ENCODE results near the gene ATP6AP1.

The ATP6AP1 gene

GRCh38 chrX:154452823-154453222, 24.3 kb downstream of the ATP6AP1 start:
- DNase-seq: no peak

DNA sequence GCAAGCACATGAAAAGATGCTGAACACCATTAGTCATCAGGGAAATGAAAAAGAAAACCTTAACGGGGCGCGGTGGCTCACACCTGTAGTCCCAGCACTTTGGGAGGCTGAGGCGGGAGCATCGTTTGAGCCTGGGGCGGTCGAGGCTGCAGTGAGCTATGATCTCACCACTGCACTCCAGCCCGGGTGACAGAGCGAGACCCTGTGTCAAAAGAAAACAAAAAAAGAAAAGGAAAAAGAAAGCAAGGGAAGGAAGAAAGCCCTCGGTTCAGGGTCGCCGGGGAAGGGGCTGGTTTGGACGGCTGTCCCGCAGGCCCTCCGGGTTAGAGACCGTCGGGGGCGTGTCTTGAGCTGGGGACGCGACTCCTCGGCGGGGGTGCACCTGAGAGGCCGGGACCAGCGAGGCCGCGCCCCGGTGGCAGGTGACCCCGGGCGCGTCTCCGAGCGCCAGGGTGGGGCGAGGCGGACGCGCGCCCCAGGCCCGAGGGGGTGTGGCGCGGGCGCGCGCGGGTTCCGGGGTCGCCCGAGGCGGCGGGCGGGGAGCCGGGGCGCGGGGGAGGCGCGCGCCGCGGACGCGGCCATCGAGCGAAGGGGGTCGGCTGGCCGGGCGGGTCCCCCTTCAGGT, 29.1 kb downstream of the ATP6AP1 start:
- DNase-seq: peak; percentile 32 to 65

- DNase-seq: peak; percentile 16 to 61
Observed at GRCh38 chrX:154458116-154458953, 29.9 kb downstream of the ATP6AP1 start, which contains the start of gene PLXNA3. Gene PLXNA3, plus strand, starts transcription at chrX:154458281. Its CDS starts 1,903 bp downstream, at chrX:154460184.

- no peak for DNase-seq
Observed at GRCh38 chrX:154458954-154459778, 30.7 kb downstream of the ATP6AP1 start.

- DNase-seq: no peak
Observed at GRCh38 chrX:154459832-154460231, 31.4 kb downstream of the ATP6AP1 start.

GRCh38 chrX:154460326-154460725, 31.8 kb downstream of the ATP6AP1 start:
- no peak for DNase-seq

- no peak for DNase-seq
Observed at GRCh38 chrX:154462396-154462795, 33.9 kb downstream of the ATP6AP1 start.

GRCh38 chrX:154463611-154464220, 35.2 kb downstream of the ATP6AP1 start:
- DNase-seq: no peak

- no peak for DNase-seq
Observed at GRCh38 chrX:154464806-154465365, 36.4 kb downstream of the ATP6AP1 start.

GRCh38 chrX:154465601-154466000, 37.1 kb downstream of the ATP6AP1 start:
- no peak for DNase-seq

DNA sequence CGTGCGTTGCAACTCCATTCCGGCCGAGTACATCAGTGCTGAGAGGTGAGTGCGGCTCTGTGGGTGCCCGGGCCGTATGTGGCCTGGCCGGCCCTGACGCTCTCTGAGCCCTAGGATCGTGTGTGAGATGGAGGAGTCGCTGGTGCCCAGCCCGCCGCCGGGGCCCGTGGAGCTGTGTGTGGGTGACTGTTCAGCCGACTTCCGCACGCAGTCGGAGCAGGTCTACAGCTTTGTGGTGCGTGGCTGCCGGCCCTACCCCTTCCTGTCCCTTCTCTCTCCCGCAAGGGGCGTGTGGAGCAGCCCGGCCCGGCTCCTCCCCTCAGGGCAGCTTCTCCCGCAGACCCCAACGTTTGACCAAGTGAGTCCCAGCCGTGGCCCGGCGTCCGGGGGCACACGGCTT, 37.6 kb downstream of the ATP6AP1 start:
- no peak for DNase-seq

DNA sequence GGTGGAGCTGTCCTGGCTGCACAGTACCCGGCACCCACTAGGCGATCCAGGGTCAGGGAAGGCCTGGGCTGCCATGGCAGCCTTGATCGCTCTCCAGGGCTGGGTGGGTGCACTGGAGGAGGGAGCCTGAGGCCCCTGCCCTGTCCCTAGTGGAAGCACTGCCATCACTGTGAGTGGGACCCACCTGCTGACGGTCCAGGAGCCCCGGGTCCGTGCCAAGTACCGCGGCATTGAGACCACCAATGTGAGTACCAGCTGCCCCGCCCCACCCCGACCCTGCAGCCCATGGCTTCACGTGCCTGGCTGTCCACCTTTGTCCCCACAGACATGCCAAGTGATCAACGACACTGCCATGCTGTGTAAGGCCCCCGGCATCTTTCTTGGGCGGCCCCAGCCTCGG, 38.4 kb downstream of the ATP6AP1 start:
- DNase-seq: no peak

- no peak for DNase-seq
Observed at GRCh38 chrX:154467556-154467955, 39.1 kb downstream of the ATP6AP1 start.

GRCh38 chrX:154468217-154468616, 39.7 kb downstream of the ATP6AP1 start:
- DNase-seq: no peak

DNA sequence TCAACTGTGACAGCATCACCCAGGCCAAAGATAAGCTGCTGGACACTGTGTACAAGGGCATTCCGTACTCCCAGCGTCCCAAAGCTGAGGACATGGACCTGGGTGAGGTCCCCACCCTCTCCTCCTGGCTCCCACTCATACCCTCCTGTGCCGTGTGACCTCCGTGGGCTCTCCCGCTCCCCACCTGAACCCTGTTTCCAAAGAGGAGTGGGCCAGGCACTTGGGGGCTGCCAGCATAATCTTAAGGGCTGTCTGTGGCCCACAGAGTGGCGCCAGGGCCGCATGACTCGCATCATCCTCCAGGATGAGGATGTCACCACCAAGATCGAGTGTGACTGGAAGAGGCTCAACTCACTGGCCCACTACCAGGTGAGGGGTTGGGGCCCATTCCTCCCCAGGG, 40.6 kb downstream of the ATP6AP1 start:
- DNase-seq: no peak

GRCh38 chrX:154469880-154470279, 41.4 kb downstream of the ATP6AP1 start:
- no peak for DNase-seq

- DNase-seq: no peak
Observed at GRCh38 chrX:154470434-154470833, 42.0 kb downstream of the ATP6AP1 start.

DNA sequence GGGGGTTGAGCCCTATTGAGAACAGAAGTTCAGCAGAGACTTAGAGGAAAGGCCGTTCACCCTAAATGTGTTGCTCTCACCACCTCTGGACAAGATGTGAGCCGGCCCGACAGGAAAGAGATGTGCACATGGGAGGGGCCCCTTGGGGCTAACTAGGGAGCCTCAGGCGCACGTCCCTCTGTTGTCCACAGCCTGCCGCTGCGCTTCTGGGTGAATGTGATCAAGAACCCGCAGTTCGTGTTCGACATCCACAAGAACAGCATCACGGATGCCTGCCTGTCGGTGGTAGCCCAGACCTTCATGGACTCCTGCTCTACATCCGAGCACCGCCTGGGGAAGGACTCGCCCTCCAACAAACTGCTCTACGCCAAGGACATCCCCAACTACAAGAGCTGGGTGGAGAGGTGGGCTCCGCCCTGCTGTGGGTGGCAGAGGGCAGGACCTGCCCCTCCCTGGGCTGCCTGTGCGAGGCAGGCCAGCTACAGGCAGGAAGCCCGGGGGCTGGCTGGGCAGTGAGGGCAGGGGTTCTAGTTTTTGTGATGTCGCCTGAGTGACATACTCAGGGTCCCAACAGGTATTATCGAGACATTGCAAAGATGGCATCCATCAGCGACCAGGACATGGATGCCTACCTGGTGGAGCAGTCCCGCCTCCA, 42.6 kb downstream of the ATP6AP1 start:
- no peak for DNase-seq

GRCh38 chrX:154471839-154472684, 43.6 kb downstream of the ATP6AP1 start:
- no peak for DNase-seq

DNA sequence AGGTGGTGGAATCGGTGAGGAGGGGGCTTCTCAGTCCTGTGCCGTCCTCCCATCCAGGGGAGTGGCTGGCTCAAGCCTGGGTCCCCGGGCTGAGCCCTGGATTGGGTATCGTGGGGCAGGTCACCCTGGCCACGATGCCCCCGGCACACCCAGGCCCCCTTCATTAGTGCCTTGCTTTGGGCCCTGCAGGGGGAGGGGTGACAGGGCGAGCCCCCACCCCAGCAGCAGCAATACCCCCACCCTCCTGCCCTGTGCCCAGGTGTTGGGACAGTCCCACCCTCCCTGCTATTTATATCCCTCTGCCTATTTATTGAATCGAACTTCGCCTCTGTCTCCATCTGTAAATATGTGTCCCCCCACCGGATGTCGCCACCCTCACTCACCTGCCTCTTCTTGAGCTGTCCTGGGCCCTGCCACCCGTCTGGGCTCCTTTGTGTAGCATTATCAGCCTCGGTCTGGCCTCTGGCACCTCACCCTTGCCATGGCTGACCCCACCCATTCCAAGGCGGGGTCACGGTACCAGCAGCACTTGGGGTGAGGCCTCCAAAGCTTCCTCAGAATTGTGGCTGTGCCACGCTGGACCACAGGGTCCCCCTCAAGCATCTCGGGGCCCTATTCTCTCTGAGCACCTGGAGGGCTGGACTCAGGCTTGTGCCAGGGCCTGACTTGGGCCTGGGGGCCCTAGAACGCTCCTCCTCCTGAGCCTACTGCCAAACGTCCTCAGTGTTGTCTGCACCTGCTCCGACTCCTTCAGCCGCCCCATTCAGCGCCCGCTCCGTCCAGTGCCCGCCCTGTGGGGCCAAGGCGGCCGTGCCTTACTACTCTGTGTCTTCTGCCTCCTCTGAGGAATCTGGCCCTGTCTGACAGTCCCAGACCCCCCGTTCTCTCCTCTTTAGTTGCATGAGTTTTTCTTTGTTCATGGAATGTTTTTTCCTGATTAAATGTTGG, 44.5 kb downstream of the ATP6AP1 start:
- DNase-seq: no peak
